Measurements from ENCODE around the gene PHF20. TPM values are rescaled to one million over a fixed set of nuclear protein-coding genes. Genes with fewer than 3 reads are reported as not detected.

The PHF20 gene
- total and polyA plus RNA-seq, 2 of the 13 experiments (the other 11 are each of a cell fraction or from before 2014, with no cell fraction given) = 22.8 to 34.1 TPM

DNA sequence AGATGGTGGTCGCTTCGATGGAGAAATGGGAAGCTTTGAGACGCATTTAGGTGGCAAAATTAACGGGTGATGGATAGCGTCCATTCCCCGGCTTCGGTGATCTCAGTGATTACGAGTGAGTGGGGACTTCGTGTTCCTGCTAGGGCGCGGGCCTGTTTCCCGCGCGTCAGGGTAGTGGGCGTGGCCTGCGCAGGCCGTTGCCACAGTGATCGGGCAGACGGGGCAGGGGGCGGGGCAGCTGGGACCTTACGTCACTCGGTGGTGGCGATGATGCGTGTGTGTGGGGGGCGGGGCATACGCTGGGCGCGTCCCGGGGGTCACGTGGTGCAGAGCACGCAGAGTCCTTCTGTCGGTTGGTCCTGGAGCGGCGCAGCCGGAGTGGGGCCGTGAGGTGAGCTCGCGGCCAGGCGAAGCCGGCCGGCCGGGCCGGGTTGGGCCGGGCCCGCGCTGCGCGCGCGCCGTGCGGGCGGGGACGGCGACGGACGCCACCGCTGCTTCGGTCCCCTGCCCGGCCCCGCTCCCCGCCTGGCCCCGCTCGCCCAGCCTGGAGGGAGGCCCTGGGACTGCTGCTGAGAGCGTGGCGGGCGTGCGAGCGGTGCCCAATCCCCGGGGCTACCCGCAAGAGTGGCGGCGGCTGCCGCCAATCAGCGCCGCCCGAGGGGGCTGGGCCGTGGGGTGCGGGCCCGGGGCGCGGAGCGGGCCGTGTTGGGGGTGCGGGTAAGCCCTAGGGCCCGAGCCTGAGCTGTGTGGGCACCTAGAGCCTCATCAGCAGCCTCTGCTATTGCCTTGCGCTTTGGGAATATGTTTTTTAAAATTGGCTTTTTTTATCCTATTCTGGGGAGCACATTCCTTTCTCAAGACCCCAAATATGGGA, at the start of gene PHF20 (continued):
- TF ChIP-seq REPIN1 (CRISPR knock-in tag; IDR thresholded peaks at IDR 0.05; ENCODE audit: borderline replicate concordance, low read depth) = peak; percentile 92
- peak; percentile 79; the same call in 1 of the 2 replicates for TF ChIP-seq ZNF235 (CRISPR knock-in tag; IDR thresholded peaks at IDR 0.05; ENCODE audit: borderline replicate concordance)
- TF ChIP-seq, protein P1, sequence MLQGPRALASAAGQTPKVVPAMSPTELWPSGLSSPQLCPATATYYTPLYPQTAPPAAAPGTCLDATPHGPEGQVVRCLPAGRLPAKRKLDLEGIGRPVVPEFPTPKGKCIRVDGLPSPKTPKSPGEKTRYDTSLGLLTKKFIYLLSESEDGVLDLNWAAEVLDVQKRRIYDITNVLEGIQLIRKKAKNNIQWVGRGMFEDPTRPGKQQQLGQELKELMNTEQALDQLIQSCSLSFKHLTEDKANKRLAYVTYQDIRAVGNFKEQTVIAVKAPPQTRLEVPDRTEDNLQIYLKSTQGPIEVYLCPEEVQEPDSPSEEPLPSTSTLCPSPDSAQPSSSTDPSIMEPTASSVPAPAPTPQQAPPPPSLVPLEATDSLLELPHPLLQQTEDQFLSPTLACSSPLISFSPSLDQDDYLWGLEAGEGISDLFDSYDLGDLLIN (CRISPR knock-in tag; IDR thresholded peaks at IDR 0.05; ENCODE audit: borderline replicate concordance) = peak; percentile 96; the same call in 1 of the 2 replicates
- TF ChIP-seq KDM2A (CRISPR knock-in tag; IDR thresholded peaks at IDR 0.05; ENCODE audit: borderline replicate concordance, low read depth) = peak; percentile 78; the same call in 1 of the 2 replicates
- TF ChIP-seq, protein P2, sequence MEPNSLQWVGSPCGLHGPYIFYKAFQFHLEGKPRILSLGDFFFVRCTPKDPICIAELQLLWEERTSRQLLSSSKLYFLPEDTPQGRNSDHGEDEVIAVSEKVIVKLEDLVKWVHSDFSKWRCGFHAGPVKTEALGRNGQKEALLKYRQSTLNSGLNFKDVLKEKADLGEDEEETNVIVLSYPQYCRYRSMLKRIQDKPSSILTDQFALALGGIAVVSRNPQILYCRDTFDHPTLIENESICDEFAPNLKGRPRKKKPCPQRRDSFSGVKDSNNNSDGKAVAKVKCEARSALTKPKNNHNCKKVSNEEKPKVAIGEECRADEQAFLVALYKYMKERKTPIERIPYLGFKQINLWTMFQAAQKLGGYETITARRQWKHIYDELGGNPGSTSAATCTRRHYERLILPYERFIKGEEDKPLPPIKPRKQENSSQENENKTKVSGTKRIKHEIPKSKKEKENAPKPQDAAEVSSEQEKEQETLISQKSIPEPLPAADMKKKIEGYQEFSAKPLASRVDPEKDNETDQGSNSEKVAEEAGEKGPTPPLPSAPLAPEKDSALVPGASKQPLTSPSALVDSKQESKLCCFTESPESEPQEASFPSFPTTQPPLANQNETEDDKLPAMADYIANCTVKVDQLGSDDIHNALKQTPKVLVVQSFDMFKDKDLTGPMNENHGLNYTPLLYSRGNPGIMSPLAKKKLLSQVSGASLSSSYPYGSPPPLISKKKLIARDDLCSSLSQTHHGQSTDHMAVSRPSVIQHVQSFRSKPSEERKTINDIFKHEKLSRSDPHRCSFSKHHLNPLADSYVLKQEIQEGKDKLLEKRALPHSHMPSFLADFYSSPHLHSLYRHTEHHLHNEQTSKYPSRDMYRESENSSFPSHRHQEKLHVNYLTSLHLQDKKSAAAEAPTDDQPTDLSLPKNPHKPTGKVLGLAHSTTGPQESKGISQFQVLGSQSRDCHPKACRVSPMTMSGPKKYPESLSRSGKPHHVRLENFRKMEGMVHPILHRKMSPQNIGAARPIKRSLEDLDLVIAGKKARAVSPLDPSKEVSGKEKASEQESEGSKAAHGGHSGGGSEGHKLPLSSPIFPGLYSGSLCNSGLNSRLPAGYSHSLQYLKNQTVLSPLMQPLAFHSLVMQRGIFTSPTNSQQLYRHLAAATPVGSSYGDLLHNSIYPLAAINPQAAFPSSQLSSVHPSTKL (CRISPR knock-in tag; IDR thresholded peaks at IDR 0.05) = peak; percentile 40
- peak; percentile 69; the same call in 1 of the 2 replicates for TF ChIP-seq KLF12 (CRISPR knock-in tag; IDR thresholded peaks at IDR 0.05; ENCODE audit: borderline replicate concordance)
- TF ChIP-seq, protein P3, sequence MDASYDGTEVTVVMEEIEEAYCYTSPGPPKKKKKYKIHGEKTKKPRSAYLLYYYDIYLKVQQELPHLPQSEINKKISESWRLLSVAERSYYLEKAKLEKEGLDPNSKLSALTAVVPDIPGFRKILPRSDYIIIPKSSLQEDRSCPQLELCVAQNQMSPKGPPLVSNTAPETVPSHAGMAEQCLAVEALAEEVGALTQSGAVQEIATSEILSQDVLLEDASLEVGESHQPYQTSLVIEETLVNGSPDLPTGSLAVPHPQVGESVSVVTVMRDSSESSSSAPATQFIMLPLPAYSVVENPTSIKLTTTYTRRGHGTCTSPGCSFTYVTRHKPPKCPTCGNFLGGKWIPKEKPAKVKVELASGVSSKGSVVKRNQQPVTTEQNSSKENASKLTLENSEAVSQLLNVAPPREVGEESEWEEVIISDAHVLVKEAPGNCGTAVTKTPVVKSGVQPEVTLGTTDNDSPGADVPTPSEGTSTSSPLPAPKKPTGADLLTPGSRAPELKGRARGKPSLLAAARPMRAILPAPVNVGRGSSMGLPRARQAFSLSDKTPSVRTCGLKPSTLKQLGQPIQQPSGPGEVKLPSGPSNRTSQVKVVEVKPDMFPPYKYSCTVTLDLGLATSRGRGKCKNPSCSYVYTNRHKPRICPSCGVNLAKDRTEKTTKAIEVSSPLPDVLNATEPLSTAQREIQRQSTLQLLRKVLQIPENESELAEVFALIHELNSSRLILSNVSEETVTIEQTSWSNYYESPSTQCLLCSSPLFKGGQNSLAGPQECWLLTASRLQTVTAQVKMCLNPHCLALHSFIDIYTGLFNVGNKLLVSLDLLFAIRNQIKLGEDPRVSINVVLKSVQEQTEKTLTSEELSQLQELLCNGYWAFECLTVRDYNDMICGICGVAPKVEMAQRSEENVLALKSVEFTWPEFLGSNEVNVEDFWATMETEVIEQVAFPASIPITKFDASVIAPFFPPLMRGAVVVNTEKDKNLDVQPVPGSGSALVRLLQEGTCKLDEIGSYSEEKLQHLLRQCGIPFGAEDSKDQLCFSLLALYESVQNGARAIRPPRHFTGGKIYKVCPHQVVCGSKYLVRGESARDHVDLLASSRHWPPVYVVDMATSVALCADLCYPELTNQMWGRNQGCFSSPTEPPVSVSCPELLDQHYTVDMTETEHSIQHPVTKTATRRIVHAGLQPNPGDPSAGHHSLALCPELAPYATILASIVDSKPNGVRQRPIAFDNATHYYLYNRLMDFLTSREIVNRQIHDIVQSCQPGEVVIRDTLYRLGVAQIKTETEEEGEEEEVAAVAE (CRISPR knock-in tag; IDR thresholded peaks at IDR 0.05; ENCODE audit: borderline replicate concordance) = no peak
- peak; percentile 96; the same call in 1 of the 2 replicates for TF ChIP-seq ZNF337 (CRISPR knock-in tag; IDR thresholded peaks at IDR 0.05; ENCODE audit: borderline replicate concordance, low read depth)
- peak; percentile 92; the same call in 1 of the 2 replicates for TF ChIP-seq ZNF367 (CRISPR knock-in tag; IDR thresholded peaks at IDR 0.05; ENCODE audit: borderline replicate concordance)
- TF ChIP-seq ATF1 (CRISPR knock-in tag; IDR thresholded peaks at IDR 0.05) = no peak
- peak; percentile 65 for TF ChIP-seq FOXO1 (CRISPR knock-in tag; IDR thresholded peaks at IDR 0.05)
- TF ChIP-seq NR2F1 (CRISPR knock-in tag; IDR thresholded peaks at IDR 0.05) = peak in 1 of 2 experiments; percentile 9; a peak in 1 of 4 replicates
- TF ChIP-seq PAF1 (CRISPR knock-in tag; IDR thresholded peaks at IDR 0.05) = no peak
- TF ChIP-seq MTA3 (CRISPR knock-in tag; IDR thresholded peaks at IDR 0.05) = no peak
- TF ChIP-seq, protein P4, sequence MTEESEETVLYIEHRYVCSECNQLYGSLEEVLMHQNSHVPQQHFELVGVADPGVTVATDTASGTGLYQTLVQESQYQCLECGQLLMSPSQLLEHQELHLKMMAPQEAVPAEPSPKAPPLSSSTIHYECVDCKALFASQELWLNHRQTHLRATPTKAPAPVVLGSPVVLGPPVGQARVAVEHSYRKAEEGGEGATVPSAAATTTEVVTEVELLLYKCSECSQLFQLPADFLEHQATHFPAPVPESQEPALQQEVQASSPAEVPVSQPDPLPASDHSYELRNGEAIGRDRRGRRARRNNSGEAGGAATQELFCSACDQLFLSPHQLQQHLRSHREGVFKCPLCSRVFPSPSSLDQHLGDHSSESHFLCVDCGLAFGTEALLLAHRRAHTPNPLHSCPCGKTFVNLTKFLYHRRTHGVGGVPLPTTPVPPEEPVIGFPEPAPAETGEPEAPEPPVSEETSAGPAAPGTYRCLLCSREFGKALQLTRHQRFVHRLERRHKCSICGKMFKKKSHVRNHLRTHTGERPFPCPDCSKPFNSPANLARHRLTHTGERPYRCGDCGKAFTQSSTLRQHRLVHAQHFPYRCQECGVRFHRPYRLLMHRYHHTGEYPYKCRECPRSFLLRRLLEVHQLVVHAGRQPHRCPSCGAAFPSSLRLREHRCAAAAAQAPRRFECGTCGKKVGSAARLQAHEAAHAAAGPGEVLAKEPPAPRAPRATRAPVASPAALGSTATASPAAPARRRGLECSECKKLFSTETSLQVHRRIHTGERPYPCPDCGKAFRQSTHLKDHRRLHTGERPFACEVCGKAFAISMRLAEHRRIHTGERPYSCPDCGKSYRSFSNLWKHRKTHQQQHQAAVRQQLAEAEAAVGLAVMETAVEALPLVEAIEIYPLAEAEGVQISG (CRISPR knock-in tag; IDR thresholded peaks at IDR 0.05) = peak; percentile 73; the same call in 1 of the 2 replicates
